Stimulated activated CD4-positive, alpha-beta T cell treated with anti-CD3 and anti-CD28 coated beads, Interleukin-12 subunit alpha, Interleukin-12 subunit beta, amount 100 ng/mL, for 24 hours (primary cell): ENCODE results near the gene TGFBR2.

Experiments
- DNase-seq, 2 experiments: peaks; one replicate each; pipeline ENCODE4 v3.0.0-alpha.2; 2020; ENCODE audit warnings: low read depth in 2 of 2

TGFBR2 gene

DNA sequence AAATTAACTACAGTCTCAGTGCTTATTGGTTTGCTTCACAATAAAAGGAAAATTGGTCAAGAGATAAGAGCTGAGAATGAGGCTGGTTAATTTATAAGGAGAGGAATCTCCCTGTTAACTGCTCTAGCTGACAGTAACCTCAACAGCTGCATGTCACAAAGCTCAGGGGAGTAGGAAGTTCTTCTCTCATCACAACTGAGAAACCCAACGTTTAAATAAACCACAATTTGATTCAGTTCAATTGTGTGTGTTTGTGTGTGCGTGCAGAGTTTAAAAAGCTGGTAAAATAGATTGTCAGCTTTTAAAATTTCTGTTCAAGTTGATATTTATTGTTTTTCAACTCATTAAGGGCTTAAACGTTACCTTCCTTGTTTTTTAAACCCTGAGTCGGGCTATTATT is 3.5 kb upstream of the TGFBR2 start:
- DNase-seq = no peak

DNA sequence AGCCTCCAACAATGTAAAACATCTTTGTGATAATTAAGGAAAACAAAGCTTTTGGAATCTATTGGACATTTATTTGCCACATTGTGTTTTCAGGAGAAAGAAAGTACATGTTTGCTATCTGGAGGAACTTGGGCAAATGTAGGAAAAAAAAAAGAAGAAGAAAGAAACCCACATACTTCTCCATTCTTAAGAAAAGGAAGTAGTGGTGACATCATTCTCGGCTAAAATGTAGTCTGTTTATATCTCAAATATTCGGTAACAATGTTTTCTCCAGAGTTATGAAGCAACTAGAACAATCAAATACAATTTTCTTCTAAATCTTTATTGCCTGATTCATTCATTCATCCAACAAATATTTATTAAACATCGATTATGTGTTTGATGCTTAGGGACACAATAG is 2.3 kb upstream of the TGFBR2 start:
- DNase-seq = no peak

DNA sequence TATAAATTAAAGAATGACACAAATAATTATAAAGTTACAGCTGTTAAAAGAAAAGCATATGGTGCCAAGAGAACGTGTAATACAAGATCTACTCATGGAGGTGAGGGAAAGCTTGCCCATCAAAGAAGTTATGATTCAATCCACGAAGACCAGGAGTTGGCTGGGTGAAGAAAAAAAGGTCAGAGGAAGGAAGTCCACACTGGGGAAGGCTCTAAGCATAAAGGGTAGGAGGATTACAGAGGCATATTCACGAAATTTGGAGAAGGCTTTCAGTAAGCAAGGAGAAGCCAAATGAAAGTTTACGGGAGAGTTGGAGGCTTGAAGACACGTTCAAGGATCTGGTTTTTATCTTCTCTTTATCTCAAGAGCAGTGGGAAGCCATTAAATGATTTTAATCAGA is 1.8 kb upstream of the TGFBR2 start:
- DNase-seq = no peak

DNA sequence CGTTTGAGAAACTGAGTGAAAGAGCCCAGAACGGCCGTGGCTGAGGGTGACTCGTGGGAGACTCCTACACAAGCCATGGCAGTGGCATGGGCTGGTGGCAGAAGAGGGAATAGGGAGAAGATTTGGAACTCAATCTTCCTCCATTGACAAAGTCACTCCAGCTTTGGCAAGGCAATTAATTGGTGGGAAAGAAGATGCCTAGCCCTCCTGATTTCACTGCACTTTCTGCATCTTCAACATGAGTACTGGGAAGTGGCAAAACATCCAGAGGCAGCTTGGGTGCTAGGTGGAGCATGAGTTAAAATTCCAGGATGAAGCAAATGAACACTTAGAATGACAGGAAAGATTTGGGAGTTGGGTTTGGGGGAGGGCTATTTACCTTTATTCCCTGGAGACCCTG is 1.4 kb upstream of the TGFBR2 start:
- no peak for DNase-seq

DNA sequence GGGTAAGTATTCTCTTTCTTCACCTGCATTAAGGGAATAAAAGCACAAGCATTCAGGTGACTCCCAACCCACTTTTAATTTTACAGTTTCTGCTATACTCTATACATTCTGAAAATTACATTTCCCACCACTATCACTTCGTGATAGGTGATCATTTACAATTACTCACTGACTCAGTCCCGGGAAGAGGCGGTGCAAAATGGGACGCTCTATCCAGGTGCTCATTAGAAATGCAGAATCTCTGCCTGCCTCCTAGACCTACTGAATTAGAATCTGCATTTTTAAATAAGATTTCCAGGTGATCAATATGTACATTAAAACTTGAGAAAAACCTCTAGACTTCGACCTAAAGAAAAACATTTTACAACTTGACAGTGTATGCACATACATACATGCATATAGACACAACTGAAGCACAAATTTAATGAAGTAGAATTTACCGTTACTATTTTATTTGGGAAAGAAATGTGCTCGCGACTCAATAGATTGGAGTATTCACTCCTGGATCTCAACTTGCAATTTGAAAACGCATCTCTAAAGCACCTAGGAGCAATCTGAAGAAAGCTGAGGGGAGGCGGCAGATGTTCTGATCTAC is 598 bp upstream of the TGFBR2 start:
- DNase-seq = no peak

DNA sequence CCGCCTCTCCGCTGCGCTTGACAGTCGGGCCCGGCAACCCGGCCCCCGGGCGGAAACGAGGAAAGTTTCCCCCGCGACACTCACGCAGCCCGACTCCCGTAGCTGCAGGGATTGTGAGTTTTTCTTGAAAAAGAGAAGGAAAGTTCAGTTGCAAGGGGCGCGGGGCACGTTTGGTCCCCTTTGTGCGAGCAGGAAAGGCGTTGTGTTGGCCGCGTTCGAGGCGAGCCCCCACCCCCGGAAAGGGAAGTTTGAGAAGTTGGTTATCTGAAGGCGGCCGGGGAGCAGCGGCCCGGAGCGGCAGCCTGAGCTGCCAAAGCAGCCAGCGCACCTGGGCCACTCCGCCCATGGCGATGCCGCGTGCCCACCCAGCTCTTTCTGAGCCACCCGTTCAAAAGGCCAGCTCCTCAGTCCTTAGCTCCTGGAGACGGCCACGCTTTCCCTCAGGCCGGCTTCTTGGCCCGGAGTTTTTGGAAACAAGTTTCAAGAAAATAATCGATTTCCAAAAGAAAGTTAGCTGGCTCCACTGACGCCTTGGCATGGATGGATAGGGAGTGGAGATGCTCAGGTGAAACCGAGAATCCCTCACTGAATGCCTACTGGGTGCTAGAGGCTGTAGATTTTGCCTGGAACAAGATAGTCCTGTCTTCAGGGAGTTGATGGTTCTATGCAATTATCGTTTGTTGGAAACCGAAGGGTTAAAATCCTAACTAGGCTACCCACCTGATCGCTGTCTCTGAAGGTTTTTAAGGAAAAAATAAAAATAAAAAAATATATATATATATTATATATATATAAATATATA is 832 bp downstream of the TGFBR2 start:
- peak; percentile 47 to 55 for DNase-seq

DNA sequence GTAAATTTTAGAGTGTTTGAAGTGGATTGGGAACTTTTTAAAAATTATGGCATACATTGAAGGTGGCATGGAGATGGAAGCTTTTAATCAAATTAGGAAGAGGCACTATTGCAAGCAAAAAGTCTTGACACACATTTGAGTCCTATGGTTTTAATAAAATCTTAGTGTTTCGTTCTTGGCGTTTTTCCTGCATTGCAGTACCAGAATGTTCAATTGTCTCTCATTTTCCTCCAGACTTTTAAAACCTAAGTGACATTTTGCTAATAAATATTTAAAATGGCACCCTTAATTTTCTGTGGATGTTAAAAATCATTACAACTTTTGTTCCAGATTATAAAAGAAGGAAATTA is 2.2 kb downstream of the TGFBR2 start:
- DNase-seq = no peak

DNA sequence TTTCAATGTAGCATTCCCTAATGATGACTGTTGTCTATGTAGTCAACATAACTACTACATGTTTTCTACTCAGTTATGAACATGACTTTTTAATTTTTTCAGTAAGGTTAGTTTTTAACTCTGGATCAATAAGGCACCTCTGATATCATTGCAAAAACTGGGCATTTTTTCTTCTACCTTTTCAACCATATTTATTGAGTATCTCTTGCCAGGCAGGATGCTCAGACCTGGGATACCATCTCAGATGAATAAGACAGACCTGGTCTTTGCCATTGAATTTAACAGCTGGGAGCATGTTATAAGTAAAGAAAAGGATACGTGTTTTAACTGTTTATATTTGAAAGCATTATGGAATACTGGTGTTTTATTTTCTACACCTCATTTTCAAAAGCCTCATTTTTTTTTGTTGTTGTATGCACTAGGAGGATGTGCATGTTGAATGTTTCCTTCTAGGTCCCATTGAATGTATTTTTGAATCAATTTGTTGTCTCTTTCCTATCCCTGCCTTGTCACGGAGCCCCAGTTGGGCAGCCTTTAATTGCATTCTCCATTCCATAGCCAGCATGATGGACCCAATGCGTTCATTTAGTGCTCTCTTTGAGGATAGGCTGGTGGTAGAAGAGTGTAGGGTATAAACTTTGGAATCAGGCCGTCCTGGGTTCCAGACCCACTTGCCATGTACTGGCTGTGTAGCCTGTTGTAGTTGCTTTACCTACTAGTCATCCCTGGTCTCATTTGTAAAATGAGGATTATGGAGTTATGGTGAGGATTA is 3.7 kb downstream of the TGFBR2 start:
- no peak for DNase-seq

DNA sequence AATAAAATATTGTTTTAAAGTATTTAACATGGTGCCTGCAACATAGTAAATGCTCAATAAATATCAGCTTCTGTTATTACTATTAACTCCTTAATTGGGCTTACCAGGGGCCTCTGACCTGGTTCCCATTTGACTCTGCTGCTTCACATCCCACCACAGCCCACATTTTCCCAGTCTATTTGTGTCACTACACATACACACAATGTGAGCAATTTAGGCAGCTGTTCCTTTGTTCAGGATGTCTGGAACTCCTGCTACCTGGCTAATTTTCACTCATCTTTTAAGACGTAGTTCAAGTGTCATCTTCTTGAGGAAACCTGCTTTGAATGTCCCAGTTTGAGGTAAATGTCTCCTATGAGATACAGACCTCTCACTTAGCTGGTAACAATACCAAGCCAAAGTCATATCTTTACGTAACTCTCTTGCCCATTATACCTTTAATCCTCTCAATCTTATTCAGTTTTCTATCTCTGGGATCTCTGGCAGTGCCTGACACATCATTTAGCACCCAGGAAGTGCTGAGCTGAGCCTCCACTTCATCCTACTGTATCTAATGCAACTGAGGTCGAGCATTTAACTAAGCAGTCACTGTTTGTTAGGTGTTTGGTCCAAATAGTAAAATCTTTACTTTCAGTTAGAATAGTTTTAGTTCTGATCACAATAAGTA is 4.4 kb downstream of the TGFBR2 start:
- no peak for DNase-seq

DNA sequence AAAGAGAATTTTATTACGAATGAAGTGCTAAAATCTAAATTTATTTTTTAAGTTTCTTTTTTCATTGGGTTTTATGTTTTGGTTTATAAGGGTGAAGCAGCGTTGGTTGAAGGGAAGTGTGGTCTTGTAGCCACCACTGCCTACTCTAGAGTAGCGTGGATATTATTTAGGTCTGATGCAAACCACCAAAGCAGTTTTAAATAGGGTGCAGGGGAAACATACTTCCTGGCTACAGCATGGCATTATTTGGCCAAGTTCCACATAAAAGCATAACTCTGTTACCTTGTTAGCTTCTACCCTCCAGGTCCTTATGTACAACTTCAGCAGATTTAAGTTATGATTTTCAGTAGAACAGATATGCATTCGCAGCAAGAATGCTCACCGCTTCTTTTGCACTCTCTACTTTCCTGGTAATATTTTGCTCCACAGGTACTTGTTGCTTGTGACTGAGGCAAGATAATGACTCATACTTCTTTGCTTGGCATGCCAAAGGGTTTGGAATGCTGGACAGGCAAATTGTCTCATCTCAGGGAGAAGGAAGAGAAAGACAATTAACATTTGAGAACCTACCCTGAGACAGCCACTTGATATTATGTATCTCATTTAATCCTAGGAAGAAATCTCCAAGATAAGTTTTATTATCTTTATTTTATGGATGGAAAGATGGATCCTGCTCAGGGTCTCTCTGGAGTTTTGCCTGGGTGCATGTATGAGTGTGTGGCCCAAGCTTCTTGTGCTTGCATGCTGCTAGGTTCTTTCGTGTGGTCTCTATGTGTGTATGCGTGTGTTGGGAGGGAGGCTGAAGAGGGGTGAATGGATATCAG is 5.4 kb downstream of the TGFBR2 start:
- no peak for DNase-seq

DNA sequence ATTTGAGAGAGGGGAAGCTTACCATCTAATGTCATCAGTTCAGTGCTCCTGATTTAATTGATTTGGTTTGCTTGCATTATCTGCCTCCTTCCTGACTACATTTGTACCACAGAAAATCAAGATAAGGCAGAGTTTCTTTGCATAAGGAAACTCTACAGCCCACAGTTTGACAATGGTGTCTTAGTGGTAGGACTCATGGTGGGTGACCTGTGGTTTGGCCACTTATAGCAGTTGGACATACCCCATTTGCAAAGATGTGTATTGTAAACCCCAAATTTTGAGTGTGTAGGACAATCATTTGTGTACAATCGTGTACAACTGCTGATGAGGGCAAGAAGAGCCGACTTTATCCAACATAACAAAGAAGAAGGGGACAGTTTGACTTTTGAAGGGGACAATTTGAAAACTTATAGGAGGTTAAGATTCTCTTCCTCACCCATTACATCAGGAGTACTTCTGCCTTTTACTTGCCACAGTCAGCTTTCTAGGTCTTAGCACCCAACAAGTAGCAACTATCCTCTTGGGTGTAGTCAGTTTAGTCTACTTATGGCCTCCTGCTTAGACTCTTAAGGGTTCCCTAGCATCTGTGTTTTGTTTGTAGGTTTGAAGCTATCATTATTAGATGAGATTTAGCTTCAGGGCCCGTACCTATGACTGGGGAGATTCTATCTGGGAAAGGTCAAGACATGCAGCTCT is 6.2 kb downstream of the TGFBR2 start:
- DNase-seq = no peak

DNA sequence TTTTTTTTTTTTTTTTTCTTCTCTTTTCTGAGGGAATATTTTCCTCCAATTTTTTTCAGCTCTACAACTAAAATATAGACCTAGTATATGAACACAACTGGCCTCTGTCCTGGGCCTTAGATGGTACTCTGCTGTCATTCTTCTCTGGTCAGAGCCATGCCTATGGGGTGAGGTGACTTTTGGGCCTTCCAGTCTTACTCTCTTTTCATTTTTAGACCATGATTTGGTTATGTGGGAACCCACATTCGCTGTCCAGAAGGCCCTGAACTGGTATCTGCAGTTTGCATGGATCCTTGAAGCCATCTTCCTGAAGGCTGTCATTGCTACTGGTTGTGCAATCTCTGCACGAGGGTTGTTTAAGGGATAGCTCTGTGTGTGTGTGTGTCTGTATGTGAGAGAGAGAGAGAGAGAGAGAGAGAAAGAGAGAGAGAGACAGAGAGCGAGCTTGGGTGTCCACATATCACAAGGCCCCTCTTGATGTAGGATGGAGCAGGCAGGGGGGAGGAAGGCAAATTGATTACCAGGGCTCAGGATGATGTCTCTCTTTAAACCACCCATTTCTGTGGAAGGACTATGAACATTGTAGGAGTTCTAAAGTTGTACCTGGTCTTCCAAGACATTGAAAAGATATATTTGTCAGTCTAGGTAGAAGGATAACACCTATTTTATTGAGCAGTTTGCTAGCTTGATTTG is 6.9 kb downstream of the TGFBR2 start:
- no peak for DNase-seq

DNA sequence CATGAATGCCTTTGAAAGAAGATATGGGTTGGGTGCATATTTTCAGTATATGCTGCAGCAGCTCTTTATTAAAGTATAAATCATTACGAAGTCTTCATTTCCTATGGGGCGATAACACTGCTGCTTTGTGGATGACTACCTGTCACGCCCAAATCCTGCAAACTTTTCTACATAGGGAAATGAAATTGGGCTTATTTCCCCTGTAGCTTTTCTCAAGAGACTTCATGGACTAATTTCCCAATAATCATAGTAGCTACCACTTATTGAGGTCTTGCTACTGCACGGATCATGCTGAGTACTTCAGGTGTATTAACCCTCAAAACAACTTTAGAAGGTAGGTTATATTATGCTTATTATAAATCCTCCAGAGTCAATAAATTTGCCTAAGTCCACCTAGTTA is 8.0 kb downstream of the TGFBR2 start:
- DNase-seq = no peak

DNA sequence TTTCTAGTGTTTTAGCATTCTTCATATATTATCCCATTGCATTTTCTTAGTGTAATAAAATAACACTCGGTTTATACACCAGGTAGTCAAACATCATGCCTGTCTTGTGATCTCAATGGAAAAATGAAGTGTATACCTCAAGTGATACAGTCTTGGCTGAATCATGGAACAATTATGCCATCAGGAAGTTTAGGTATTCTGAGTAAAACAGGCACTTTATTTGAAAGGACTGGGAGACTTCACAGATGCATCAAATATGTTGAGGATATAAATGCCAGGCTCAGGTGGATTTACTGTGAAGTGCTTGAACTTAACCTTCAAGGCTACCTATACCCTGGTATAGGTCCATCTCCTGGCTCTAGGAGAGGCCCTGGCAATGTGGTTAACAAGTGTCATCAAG is 8.5 kb downstream of the TGFBR2 start:
- no peak for DNase-seq

DNA sequence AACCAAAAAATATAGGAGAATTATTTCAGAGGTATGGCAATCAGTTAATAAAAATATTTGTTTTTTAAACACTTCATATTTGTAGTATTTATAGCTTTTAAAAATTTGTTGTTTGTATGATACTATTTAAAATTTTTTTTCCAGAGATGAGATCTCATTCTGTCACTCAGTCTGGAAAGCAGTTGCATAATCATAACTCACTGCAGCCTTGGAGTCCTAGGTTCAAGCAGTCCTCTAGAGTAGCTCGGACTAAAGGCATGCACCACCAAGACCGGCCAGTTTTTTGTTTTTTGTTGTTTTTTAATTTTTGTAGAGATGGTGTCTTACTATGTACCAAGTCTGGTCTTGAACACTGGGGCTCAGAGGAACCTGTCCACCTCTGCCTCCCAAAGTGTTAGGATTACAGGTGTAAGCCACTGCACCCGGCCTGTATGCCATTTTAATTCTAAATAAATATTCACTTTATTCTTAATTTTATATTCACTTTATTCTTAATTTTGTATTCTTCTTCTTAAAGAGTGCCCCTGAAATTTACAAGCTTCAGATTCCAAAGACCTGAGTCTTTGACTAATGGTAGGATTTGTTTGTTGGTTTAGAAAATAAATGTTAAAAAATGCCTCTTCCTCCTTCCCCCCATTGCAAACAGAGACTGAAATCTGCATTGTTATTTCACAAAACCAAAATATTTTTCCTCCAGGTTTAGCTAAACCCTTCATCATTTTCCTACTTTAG is 9.4 kb downstream of the TGFBR2 start:
- DNase-seq = no peak

DNA sequence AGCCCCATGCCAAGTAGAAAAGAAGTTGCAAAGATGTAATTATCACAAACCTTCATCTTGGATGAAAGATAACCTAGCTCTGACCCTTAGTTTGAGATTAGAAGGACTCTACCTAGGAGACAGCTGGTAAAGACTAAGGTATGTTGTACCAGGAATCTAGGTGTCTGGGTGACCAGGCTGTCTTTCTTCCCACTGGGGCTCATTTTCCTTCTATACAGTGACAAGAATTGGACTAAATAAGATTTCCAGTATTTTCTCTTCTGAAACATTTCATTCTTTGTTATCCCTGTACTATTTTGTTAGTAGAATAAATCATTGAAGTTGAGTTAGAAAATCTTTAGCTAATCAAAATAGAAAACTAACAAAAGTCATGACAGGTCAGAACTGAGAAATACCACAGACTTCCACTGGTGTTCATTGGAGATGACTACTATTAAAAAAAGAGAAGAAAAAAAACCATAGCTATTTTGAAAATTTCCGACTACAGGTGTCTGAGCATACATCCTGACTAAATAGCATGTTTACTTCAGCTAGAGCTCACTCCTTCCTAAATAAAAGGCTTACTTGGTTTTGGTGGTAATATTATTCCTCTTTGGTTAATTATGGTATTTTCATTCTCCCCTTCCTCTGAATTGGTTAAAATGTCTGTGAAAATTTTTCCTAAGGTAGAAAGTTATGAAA is 10.1 kb downstream of the TGFBR2 start:
- DNase-seq = no peak

DNA sequence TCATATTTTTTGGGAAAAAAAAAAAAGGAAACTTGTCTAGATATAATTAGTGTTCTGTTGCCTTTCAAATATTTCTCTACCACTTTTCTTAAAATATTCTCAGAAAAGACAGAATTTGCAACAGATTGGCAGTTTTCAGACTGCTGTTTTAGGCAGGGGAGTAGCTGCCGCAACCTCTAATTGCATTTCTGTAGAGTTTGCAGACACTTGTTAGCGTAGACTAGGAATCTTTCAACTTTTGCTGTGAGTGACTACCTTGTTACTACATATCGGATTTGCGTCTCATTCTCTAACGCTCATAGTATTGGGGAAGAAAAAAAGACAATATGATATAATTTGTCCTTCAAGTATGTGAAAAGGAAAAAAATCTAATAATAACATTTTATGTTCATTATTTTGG is 10.7 kb downstream of the TGFBR2 start:
- DNase-seq = no peak

DNA sequence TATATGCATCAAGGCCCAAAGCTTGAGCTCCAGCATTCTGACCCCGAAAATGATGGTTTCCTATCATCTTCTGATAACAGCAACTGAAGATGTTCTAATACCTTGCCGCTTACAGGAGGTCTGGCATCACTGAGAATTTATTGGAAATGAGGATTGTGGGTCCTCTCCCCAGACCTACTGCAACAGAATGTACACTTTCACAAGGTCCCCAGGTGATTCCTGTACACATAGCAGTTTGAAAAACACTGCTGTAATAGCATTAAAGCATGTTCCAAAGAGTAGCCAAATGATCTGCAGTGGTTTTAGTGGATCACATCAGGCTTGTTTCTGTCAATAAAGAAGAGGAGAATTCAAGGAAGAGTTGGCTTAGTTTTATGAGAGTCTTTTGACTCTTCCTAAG is 11.3 kb downstream of the TGFBR2 start:
- DNase-seq = no peak

DNA sequence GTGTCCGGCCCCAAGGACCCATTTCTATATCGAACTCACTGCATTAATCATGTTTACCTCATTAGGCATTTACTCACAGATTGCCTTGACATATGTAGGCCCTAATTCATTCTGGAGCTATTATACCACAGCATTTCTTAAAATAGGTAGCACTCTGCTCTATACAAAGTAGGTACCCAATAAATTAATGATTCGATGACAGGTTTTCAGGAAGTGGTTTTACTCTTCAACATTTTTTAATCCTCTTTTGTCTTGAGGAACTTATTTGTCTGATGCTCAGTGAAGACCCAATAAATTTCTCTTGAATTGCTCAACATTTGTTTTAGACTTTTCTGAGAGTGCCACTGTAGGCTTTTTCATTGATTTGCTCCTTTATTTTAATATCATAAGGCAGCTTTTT is 12.1 kb downstream of the TGFBR2 start:
- no peak for DNase-seq
